ENCODE results near the gene GPRASP2. TPM values are rescaled to one million over a fixed set of nuclear protein-coding genes. Genes with fewer than 3 reads are reported as not detected.

GPRASP2 gene
- total RNA-seq, 1 donor from 2014 or later = 13.3 TPM

DNA sequence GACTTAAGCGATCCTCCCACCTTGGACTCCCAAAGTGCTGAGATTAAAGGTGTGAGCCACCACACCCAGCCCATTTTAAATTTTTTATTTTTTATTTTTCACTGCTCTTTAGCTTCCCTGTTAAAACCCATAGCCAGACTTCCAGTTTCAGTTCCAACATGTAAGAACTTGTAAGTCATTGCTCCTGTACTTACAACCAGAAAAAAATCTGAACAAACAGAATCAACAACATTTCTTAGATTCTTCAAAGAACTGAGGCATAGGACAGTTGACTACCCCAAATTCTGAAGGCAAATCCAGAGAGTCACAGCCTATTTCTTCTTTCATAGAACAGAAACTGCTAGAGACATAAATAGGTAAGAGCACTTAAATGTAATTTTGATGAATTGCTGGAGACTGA lies 16.4 kb downstream of the GPRASP2 start:
- intact Hi-C loops (cut with micrococcal nuclease) = no loop called here
- DNase-seq (no peak), ATAC-seq (no peak)

GRCh38 chrX:102739657-102740056 lies 27.4 kb downstream of the GPRASP2 start:
- intact Hi-C loops (cut with micrococcal nuclease) = no loop called here
- DNase-seq = no peak

GRCh38 chrX:102744307-102744706 lies 32.1 kb downstream of the GPRASP2 start:
- intact Hi-C loops (cut with micrococcal nuclease) = no loop called here
- no peak for ATAC-seq
- DNase-seq = no peak

More at GRCh38 chrX:102739657-102740056, 27.4 kb downstream of the GPRASP2 start:
- ATAC-seq = no peak

DNA sequence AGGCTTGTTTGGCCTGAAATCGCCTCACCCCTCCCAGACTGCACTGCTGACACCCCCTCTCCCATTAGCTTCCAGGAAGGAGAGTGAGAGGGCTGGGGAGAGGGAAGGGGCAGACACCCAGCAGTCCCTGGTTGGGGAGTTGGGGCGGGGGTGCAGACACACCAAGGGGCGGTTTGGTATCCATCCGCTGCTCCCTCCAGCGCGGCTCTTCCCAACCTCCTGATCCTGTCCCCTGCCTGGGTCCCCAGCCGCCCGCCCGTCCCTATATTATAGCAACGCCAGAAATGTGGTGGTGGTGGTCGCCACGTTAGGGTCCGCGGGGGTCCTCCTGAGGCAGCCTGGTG lies 33.2 kb downstream of the GPRASP2 start:
- intact Hi-C loops (cut with micrococcal nuclease) = no loop called here
- DNase-seq (no peak), ATAC-seq (no peak)

DNA sequence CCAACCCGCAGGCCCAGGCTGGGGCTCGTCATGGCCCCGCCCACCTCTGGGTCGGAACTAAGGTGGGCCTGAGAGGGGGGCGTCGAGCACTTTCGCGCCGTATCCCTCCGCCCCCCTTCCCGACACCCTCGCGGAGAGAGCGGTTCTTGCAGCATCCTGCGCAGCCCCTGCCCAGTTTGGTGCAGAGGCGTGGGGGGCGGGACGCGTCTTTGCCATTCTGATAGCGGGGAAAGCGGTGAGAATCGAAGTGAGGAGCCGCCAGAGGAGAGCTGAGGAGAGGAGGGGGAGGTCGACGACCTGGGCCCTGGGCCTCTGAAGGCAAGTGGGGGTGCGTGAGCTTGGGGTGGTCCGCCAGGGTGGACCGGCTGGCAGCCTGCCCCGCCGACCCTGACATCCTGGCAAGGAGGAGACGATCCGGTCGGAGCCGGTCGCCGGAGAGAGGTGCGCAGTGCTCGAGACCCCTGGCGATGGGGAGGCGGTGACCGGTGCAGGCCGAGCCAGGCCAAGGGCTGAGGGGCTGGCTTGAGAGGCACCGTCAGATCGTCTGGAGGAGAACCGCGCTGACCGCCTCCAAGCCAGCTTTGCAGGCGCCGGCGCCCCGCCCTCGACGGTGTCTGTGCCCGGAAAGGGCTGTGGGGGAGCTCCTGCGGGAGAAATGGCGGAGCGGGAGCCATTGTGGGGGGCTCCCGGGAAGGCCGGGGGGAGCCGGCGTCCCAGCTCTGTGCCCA lies 33.8 kb downstream of the GPRASP2 start:
- ATAC-seq (peak; percentile 83), DNase-seq (peak; percentile 58)
- intact Hi-C loops (cut with micrococcal nuclease) = no loop called here

- intact Hi-C loops (cut with micrococcal nuclease) = no loop called here
- DNase-seq = no peak
- ATAC-seq = peak; percentile 53
These were observed 53.0 kb downstream of the GPRASP2 start for GRCh38 chrX:102765217-102765616.

GRCh38 chrX:102765809-102766208 lies 53.6 kb downstream of the GPRASP2 start:
- DNase-seq = no peak
- ATAC-seq = no peak
- intact Hi-C loops (cut with micrococcal nuclease) = no loop called here

DNA sequence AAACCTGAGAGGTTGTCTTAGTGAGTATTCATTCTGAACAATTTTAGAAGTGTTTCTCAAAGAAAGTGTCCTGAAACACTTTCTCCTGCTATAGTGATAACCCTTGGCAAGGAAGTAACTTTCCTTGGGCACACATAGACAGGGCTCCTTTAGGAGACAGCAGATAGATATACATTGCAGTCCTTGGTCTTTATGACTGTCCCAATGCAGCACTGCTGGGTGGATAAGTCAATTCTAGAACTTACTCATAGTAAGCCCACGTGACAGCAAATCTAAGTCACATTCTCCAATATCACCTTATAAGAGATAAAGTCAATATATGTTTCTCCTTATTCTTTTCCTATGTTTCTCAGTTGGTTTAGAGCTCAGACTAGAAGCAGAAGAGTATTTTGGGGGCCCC lies 55.0 kb downstream of the GPRASP2 start:
- DNase-seq (no peak), ATAC-seq (no peak)
- intact Hi-C loops (cut with micrococcal nuclease) = no loop called here

Other genes with a start within 250 kb of the GPRASP2 start
- gene TCP11X2, start 240.6 kb upstream of the GPRASP2 start, total RNA-seq = not detected
- not detected for gene TMSB15A, start 195.7 kb upstream of the GPRASP2 start, total RNA-seq
- 2.8 TPM for gene ARMCX5, start 112.9 kb upstream of the GPRASP2 start, total RNA-seq
- gene GPRASP1, start 61.0 kb upstream of the GPRASP2 start, total RNA-seq = 4.6 TPM
- gene GPRASP3, start 8.3 kb downstream of the GPRASP2 start, total RNA-seq = 6.3 TPM
- gene RAB40AL, start 224.8 kb downstream of the GPRASP2 start, total RNA-seq = not detected